GM15510 (cell line): ENCODE measurements around the gene TVP23A.

Experiments
- POLR2A ChIP-seq: IDR thresholded peaks from 3 replicates; pipeline ENCODE4 v1.6.1; 2011; ENCODE audit warnings: borderline replicate concordance; ENCODE audit not compliant: insufficient read length; ENCODE audit errors: extremely low read depth

The TVP23A gene

GRCh38 chr16:10817963-10818941 lies at the start of gene TVP23A:
TVP23A (minus strand) TSS chr16:10818794; CDS start chr16:10818493, 301 bp downstream.
- TF ChIP-seq POLR2A, result no peak

- TF ChIP-seq POLR2A, result no peak
Observed at GRCh38 chr16:10868104-10868595, 49.6 kb upstream of the TVP23A start.

- no peak for TF ChIP-seq POLR2A
Observed at GRCh38 chr16:10867199-10867598, 48.6 kb upstream of the TVP23A start.

- no peak for TF ChIP-seq POLR2A
Observed at GRCh38 chr16:10865991-10866966, 47.7 kb upstream of the TVP23A start.

DNA sequence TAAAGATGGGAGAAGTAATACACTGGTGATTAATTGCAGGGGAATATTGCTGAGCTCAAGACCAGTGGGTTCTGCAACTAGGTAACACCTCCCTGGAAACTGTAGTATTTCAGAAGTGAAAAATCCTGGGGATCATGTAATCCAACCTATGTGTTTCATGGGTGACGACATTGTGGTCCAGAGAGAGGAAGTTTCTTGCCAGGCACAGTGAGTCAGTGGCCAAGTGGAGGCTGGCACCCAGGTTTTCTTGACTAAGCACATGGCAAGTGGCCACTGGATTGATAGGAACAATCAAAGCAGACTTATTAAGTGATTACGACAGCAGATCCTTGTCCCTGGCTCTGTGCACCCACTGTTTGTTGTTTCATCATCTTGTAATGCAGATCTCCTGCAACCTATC lies 43.8 kb upstream of the TVP23A start:
- TF ChIP-seq POLR2A, result no peak

DNA sequence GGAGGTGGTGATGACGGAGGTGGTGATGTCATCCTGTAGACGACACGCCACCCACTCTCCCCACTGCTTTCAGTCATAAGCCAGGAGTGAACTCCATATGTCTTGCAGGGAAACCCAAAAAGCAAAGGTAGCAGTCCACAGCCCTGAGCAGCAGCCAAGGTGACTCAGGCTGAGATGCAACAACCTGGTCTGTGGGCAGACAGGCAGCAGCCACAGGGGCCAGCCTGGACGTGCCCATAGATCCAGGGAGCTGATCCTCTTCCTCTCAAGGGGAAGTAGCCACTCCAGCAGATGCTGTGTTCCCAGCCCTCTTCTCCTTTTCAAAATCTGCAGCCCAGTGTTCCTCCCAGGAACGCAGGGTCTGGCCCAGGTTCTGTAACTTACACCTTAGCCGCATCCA lies 41.1 kb upstream of the TVP23A start:
- no peak for TF ChIP-seq POLR2A

DNA sequence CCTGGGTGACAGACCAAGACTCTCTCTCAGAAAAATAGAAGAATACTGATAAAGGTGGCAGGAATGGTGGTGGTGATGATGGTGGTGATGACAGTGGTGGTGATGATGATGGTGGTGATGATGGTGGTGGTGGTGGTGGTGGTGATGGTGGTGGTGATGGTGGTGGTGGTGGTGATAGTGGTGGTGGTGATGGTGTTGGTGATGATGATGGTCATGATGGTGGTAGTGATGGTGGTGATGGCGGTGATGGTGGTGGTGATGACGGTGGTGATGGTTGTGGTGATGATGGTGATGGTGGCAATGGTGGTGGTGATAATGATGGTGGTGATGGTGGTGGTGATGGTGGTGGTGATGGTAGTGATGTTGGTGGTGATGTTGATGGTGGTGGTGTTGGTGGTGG lies 40.4 kb upstream of the TVP23A start:
- TF ChIP-seq POLR2A, result no peak

GRCh38 chr16:10858203-10858602 lies 39.6 kb upstream of the TVP23A start:
- no peak for TF ChIP-seq POLR2A

DNA sequence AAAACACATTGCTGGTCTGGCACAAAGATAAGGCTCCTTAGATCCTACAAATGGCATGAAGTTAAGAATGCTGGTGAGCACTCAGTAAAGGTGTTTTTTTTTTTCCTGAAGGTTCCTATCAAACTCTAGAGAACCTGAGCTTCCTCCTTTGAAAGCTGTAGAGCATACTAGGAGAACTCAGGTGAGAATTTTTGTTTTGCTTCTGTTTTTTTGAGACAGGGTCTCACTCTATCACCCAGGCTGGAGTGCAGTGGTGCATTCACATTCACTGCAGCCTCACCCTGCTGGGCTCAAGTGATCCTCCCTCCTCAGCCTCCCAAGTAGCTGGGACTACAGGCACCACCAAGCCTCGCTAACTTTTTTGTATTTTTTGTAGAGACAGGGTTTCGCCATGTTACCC lies 37.4 kb upstream of the TVP23A start:
- TF ChIP-seq POLR2A, result no peak

DNA sequence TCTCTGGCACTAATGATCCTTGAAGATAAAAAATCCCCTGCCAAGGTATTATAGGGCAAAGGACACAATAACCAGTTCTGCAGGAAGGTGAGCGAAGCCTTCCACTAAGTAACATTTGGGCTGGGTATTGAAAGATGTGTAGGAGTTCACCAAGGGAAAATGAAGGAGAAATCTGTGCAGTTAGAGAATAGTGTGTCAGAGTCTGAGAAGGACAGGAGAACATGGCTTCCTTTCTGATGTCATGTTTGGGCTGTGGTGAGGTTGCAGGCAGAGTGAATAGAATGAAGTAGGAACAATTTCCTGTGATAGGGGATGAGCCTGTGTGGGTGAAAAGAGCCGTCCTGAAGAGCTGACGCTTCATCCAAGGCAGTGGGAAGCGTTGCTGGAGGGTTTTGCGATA lies 34.4 kb upstream of the TVP23A start:
- TF ChIP-seq POLR2A, result no peak

GRCh38 chr16:10852286-10852685 lies 33.7 kb upstream of the TVP23A start:
- no peak for TF ChIP-seq POLR2A

DNA sequence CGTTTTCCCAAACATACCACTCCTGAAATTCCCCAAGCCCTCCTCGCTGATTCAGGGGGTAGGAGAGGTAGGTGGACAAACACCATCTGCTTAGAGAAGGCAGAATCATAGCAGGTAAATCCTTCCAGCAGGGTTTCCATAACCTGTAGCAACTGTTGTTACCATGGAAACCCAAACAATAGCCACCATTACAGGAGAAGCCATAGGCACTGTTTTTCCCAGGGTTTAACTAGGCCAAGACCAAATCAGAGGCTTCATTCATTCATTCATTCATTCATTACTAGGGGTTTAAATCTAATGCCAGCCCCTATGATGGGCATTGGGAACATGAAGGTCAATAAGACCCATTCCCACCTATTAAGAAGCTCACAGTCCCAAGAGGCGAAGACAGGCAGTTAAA lies 32.9 kb upstream of the TVP23A start:
- TF ChIP-seq POLR2A, result no peak

DNA sequence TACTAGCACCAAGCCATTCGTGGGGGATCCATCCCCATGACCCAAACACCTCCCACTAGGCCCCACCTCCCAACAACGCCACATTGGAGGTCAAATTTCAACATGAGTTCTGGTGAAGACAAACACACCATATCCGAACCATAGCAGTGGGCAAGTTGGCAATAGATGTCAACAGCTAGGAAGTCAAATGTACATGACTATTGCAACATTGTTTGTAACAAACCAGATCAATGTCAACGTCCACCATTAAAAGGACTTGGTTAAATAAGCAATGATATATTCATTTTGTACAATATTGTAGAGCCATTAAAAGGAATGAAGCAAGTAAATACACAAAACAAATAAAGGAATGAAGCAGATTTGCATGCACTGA lies 31.9 kb upstream of the TVP23A start:
- no peak for TF ChIP-seq POLR2A

- TF ChIP-seq POLR2A, result no peak
Observed at GRCh38 chr16:10849736-10850477, 31.3 kb upstream of the TVP23A start.

GRCh38 chr16:10847176-10847575 lies 28.6 kb upstream of the TVP23A start:
- no peak for TF ChIP-seq POLR2A
